Karpas-422 (cell line): Measurements from ENCODE around the gene PRKX. TPM values are rescaled to one million over a fixed set of nuclear protein-coding genes. Genes with fewer than 3 reads are reported as not detected.
"Not testable (repeated sequence)": the region's sequence is repeated elsewhere in the genome, so short reads cannot be mapped to it uniquely, and the experiment has no call there.

ENCODE experiments used
- DNase-seq: peaks from one replicate; pipeline ENCODE4 v3.0.0-alpha.2; 2015
- H2AFZ ChIP-seq: fragments of 200-600 bp; sonication (generic); 2 replicates; pipeline ENCODE4 v1.6.1; 2014; ENCODE audit warnings: antibody characterized with exemption, low read length, mixed read lengths
- H3K27ac ChIP-seq: fragments of 200-600 bp; sonication (generic); 2 replicates; pipeline ENCODE4 v1.5.1; 2014; ENCODE audit warnings: mild to moderate bottlenecking, low read length, moderate library complexity
- H3K27me3 ChIP-seq: fragments of 200-600 bp; sonication (generic); 2 replicates; pipeline ENCODE4 v1.6.1; 2014; ENCODE audit warnings: low read length, mixed read lengths
- H3K36me3 ChIP-seq: fragments of 200-600 bp; sonication (generic); 2 replicates; pipeline ENCODE4 v1.6.1; 2014; ENCODE audit warnings: low read length, mixed read lengths; ENCODE audit not compliant: insufficient read depth
- H3K4me1 ChIP-seq: fragments of 200-600 bp; sonication (generic); 2 replicates; pipeline ENCODE4 v1.6.1; 2014; ENCODE audit warnings: mild to moderate bottlenecking, low read length, mixed read lengths
- H3K4me2 ChIP-seq: fragments of 200-600 bp; sonication (generic); 2 replicates; pipeline ENCODE4 v1.6.1; 2014; ENCODE audit warnings: low read length, low read depth, mild to moderate bottlenecking; ENCODE audit not compliant: poor library complexity, severe bottlenecking
- H3K4me3 ChIP-seq: fragments of 200-600 bp; sonication (generic); 2 replicates; pipeline ENCODE4 v1.5.1; 2014; ENCODE audit warnings: mild to moderate bottlenecking, antibody characterized with exemption, low read length, mixed read lengths
- H3K79me2 ChIP-seq: fragments of 200-600 bp; sonication (generic); 2 replicates; pipeline ENCODE4 v1.6.1; 2014; ENCODE audit warnings: mild to moderate bottlenecking, low read length, mixed read lengths
- H3K9ac ChIP-seq: fragments of 200-600 bp; sonication (generic); 2 replicates; pipeline ENCODE4 v1.6.0; 2014; ENCODE audit warnings: low read length
- H3K9me2 ChIP-seq: fragments of 200-600 bp; sonication (generic), shearing (Covaris generic); replicated peaks from 2 replicates; pipeline ENCODE4 v1.6.0; 2014; ENCODE audit warnings: mild to moderate bottlenecking, low read length, moderate library complexity; ENCODE audit not compliant: insufficient read depth
- H3K9me3 ChIP-seq: fragments of 300-700, 200-600 bp; sonication (generic); 2 replicates; pipeline ENCODE4 v1.6.1; 2014; ENCODE audit warnings: low read length, mixed read lengths
- H4K20me1 ChIP-seq: fragments of 200-600 bp; sonication (generic); 2 replicates; pipeline ENCODE4 v1.6.1; 2014; ENCODE audit warnings: mild to moderate bottlenecking, antibody characterized with exemption, low read length, low read depth; ENCODE audit not compliant: insufficient read depth
- total RNA-seq: library from RNA; depleted of rRNA; stranded (reverse); fragments of >200 nt; shearing (Covaris generic); gene quantifications from 2 replicates; pipeline ENCODE4 v1.2.3, GENCODE V29; 2014; ENCODE audit warnings: low replicate concordance

The PRKX gene
- total RNA-seq, 1 experiment from 2014 or later = 18.2 TPM

DNA sequence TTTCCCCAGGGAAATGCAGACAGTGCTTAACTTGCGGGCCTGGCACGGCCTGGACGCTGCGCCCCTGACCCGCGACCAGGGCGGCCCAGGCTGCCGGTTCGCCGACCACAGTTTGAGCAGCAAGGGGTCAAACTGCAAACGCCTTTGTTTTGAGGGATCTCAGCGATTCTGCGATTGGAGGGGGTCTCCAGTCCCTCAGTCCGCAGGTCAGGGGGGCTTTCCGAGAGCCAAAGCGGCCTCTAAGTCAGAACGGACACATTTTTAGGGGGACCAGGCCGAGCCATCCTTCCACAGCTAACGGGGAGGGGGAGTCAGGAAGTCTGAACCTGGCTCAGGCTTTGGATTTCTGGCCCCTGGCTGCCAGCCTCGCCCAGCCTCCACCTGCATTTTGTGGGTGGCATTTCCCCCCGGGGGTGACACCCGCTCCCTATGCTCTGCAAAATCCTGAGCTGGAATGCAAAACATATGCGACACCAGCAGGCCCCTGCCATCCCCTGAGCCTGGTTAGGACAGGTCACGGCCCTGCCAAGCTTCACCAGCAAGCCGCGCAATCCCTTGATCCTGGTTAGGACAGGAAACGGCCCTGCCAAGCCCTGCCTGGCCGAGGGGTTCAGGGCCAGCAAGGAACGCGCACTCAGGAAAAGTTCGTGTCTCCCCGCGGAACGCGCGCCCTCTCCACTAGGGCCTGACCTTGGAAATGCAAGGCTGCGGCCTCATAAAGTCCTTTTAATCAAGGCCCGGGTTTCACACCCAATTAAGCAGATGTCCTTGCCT is 1.4 kb upstream of the PRKX start:
- H3K9me2 ChIP-seq, H3K9ac ChIP-seq, H3K27ac ChIP-seq, H3K4me3 ChIP-seq, DNase-seq, H3K27me3 ChIP-seq, H3K36me3 ChIP-seq, H3K9me3 ChIP-seq, H4K20me1 ChIP-seq, H2AFZ ChIP-seq: not testable (repeated sequence)
- Histone ChIP-seq H3K79me2 (peaks cover 31% of the 10 kb centered on the region), H3K4me1 (peaks cover 28% of the 10 kb centered on the region), H3K4me2 (peak overlapping the region; percentile 79)

DNA sequence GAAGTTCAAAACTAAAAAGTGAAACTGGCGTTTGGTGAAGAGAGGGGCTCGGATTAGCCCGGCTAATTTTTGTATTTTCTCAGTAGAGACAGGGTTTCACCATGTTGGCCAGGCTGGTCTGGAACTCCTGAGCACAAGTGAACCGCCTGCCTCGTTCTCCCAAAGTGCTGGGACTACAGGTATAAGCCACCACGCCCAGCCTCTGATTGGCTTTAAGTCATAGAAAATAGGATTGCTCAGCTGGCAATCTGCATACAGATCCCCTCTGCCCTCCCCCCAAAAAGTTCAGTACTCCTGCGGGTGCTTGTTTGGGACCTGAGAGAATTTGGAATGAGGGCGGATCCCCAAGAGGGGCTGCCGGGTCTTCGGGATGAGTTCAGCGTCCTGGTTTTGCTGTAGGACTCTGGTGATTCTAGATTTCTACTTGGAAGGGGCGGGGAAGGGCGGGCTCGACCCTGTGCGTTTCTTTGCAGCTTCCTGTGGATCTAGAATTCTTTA is 537 bp upstream of the PRKX start:
- Histone ChIP-seq H3K4me3 (peak overlapping the region; percentile 78), H2AFZ (peak overlapping the region; percentile 76; the same call in 1 of the 2 replicates), H3K27me3 (no peaks in the 10 kb centered on the region), H3K4me2 (peak overlapping the region; percentile 79), H3K79me2 (peaks cover 38% of the 10 kb centered on the region), H3K36me3 (no peaks in the 10 kb centered on the region), H4K20me1 (0 out of 2 replicates have a peak, but pooled peaks cover 7% of the 10 kb centered on the region), H3K9ac (peak overlapping the region; percentile 70), H3K4me1 (peaks cover 28% of the 10 kb centered on the region), H3K9me2 (no peaks in the 10 kb centered on the region), H3K27ac (no peak overlapping the region), H3K9me3 (no peaks in the 10 kb centered on the region)
- DNase-seq = no peak

DNA sequence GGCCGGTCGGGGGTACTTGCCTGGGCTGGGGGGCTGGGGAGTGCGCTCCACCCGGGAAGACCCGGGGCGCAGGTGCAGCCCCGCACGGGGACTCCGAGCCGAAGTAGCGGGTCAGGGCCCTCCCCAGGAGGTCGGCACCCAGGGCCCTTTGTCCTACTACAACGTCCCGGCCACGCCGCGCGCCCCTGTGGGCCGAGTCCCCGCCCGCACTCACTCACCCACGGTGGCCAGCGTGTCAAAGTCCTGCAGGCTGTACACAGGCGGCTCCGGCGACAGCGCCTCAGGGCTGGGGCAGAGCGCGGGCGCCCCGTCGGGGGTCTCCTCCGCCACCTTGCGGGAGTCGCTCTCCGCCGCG is 602 bp downstream of the PRKX start:
- H3K4me2 ChIP-seq = peak overlapping the region; percentile 79
- 0 out of 2 replicates have a peak, but pooled peaks cover 7% of the 10 kb centered on the region for H4K20me1 ChIP-seq
- H3K27me3 ChIP-seq = no peaks in the 10 kb centered on the region
- H3K9me3 ChIP-seq = no peaks in the 10 kb centered on the region
- H3K4me3 ChIP-seq = peak overlapping the region; percentile 78
- peak; percentile 43 for DNase-seq
- H3K9ac ChIP-seq = peak overlapping the region; percentile 70
- H3K9me2 ChIP-seq = no peaks in the 10 kb centered on the region
- peak overlapping the region; percentile 75 for H2AFZ ChIP-seq
- no peaks in the 10 kb centered on the region for H3K36me3 ChIP-seq
- peaks cover 28% of the 10 kb centered on the region for H3K4me1 ChIP-seq
- 0 out of 2 replicates have a peak overlapping the region, but pooled peaks have one; percentile 65 for H3K27ac ChIP-seq
- peaks cover 45% of the 10 kb centered on the region for H3K79me2 ChIP-seq

DNA sequence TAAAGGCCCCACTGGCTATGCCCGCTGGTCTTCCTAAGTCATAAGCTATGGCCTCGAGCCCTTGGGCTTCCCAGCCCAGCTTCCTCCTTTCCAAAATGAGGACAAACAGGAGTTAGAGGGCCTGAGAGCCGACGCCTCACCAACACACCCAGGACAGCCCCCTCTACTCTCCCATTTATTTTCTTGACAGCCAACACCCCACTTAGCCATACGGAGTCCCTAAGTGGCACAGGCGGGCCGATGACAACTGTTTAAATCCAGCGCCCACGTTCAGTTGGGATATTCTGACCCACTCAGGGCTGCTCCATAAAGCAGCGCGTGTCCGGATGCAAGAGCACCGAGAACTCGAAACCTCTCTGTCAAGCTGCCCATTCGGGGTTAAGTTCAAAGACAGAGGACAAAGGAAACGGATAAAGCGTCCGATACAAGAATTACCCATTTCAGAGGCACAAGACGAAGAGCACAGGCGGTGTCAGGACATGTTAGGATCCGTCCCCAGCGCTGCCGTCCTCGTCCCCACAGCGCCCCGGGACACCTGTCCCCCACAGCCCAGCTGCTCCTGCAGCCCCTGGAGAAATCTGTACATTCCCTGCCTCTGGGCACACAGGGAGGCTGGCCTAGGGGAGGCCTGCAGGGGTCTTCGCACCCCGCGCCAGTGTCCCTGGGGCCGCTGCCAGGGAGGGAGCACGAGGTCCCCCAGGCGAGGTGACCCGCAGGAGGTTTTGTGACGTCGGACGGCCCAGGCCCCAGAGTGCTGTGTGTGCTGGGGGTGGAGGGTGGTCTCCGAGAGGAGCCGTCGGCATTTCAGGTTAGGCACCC is 1.2 kb downstream of the PRKX start:
- Histone ChIP-seq H3K36me3 (no peaks in the 10 kb centered on the region), H3K4me1 (peaks cover 28% of the 10 kb centered on the region), H3K9me2 (no peaks in the 10 kb centered on the region), H2AFZ (peak overlapping the region; percentile 54; the same call in 1 of the 2 replicates), H4K20me1 (0 out of 2 replicates have a peak, but pooled peaks cover 7% of the 10 kb centered on the region), H3K4me3 (peak overlapping the region; percentile 78), H3K27me3 (no peaks in the 10 kb centered on the region), H3K4me2 (peak overlapping the region; percentile 79), H3K9me3 (no peaks in the 10 kb centered on the region), H3K9ac (peak overlapping the region; percentile 70), H3K79me2 (peaks cover 46% of the 10 kb centered on the region), H3K27ac (peak overlapping the region; percentile 65)
- peak; percentile 53 for DNase-seq

DNA sequence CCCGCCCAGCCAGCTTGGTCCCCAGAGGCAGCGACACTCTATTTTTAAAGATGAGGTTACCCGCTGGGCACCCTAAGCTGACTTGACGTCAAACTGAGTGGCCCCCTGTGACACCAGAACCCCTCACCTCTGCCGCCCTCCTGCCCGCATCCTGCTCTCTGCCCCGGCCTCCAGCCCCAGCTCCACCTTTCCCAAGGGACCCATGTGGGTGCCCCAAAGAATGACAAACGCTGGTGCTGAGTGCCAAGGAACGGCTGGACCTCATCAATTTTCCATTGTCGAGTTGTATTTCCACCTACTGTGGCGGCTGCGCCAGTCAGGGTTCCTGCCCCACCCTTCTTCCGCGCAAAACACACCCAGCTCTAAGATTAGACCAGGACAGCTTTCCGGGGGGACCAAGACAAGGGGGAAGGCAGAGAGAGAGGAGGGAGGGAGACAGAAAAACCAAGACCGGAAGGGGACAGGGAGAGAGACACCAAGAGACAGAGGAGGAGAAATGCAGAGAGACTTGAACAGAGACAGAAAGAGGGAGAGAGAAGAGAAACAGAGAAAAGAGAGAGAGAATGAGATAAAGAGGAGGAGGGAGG is 2.0 kb downstream of the PRKX start:
- no peaks in the 10 kb centered on the region for H3K9me3 ChIP-seq
- peak overlapping the region; percentile 70 for H3K9ac ChIP-seq
- H3K4me2 ChIP-seq = peak overlapping the region; percentile 79
- H3K79me2 ChIP-seq = peaks cover 55% of the 10 kb centered on the region
- no peaks in the 10 kb centered on the region for H3K36me3 ChIP-seq
- no peak overlapping the region for H2AFZ ChIP-seq
- no peaks in the 10 kb centered on the region for H3K27me3 ChIP-seq
- no peaks in the 10 kb centered on the region for H3K9me2 ChIP-seq
- peak; percentile 67 for DNase-seq
- H3K27ac ChIP-seq = peak overlapping the region; percentile 65
- 0 out of 2 replicates have a peak, but pooled peaks cover 7% of the 10 kb centered on the region for H4K20me1 ChIP-seq
- peak overlapping the region; percentile 78 for H3K4me3 ChIP-seq
- peaks cover 28% of the 10 kb centered on the region for H3K4me1 ChIP-seq

DNA sequence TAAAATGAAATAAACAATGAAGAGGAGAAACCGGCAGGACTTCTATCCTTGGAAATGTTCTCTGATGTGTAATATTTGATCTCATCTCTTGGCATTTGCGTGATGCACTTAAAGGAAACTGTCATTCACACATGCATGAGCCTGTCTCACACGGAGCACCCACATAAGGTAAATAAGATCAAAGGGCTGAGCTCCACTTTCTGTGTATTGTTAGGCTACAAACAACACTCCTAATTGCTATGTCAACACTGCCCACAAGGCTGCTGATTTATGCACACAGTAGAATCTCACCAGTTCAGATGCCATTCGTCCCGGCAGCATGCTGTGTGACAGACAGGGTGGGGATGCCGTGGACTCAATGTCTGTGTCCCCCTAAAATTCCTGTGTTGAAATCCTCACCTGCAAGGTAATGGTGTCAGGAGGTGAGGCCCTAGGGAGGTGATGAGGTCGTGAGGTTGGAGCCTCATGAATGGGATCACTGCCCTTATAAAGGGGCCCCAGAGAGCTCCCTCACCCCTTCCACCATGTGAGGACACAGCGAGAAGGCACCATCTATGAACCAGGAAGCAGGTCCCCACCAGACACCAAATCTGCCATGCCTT is 5.7 kb downstream of the PRKX start:
- H3K9me2 ChIP-seq, H3K9me3 ChIP-seq, H3K4me3 ChIP-seq, H3K36me3 ChIP-seq, DNase-seq, H3K4me2 ChIP-seq, H4K20me1 ChIP-seq, H3K27me3 ChIP-seq, H3K27ac ChIP-seq, H2AFZ ChIP-seq, H3K9ac ChIP-seq: not testable (repeated sequence)
- Histone ChIP-seq H3K4me1 (peaks cover 18% of the 10 kb centered on the region), H3K79me2 (peaks cover 73% of the 10 kb centered on the region)

DNA sequence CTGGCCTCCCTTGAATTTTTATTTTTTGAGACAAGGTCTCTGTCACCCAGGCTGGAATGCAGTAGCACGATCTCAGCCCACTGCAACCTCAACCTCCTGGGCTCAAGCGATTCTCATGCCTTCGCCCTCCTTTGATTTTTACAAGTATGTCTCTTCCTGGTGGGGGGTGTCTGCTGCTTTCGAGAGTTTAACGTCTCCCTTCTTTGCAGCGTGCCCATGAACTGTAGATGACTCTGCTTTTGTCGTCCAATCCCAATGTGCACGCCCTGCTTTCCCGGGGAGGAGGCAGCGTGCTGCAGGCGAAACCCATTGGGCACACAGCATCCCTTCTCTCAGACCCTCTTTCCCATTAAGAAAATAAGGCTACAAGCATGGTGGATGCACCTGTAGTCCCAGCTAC is 7.0 kb downstream of the PRKX start:
- Histone ChIP-seq H3K9me3 (no peaks in the 10 kb centered on the region), H2AFZ (no peak overlapping the region), H3K27ac (no peak overlapping the region), H3K27me3 (no peaks in the 10 kb centered on the region), H3K4me1 (peaks cover 15% of the 10 kb centered on the region), H3K9ac (no peak overlapping the region), H3K79me2 (peaks cover 67% of the 10 kb centered on the region), H3K9me2 (no peaks in the 10 kb centered on the region), H3K4me2 (no peak overlapping the region), H4K20me1 (0 out of 2 replicates have a peak, but pooled peaks cover 4% of the 10 kb centered on the region), H3K36me3 (no peaks in the 10 kb centered on the region), H3K4me3 (no peak overlapping the region)
- no peak for DNase-seq
